ENCODE measurements around the gene INPP5A.
"Not testable (repeated sequence)": the region's sequence is repeated elsewhere in the genome, so short reads cannot be mapped to it uniquely, and the experiment has no call there.

INPP5A gene

GRCh38 chr10:132732518-132732917, 194.9 kb downstream of the INPP5A start:
- DNase-seq = no peak

GRCh38 chr10:132733926-132734325, 196.3 kb downstream of the INPP5A start:
- DNase-seq = no peak

GRCh38 chr10:132735341-132735775, 197.8 kb downstream of the INPP5A start:
- no peak for DNase-seq

GRCh38 chr10:132735923-132736391, 198.4 kb downstream of the INPP5A start:
- no peak for DNase-seq

GRCh38 chr10:132737390-132738048, 199.9 kb downstream of the INPP5A start:
- no peak for DNase-seq

GRCh38 chr10:132738454-132739224, 201.1 kb downstream of the INPP5A start:
- DNase-seq = no peak

- DNase-seq = no peak
Observed at GRCh38 chr10:132739225-132739613, 201.6 kb downstream of the INPP5A start.

GRCh38 chr10:132740588-132740987, 203.0 kb downstream of the INPP5A start:
- no peak for DNase-seq

- DNase-seq = no peak
Observed at GRCh38 chr10:132742167-132742836, 204.7 kb downstream of the INPP5A start.

- no peak for DNase-seq
Observed at GRCh38 chr10:132742837-132743194, 205.2 kb downstream of the INPP5A start.

- not testable (repeated sequence) for DNase-seq
Observed at GRCh38 chr10:132743196-132743924, 205.8 kb downstream of the INPP5A start.

- no peak for DNase-seq
Observed at GRCh38 chr10:132743925-132744490, 206.4 kb downstream of the INPP5A start.

GRCh38 chr10:132744839-132745238, 207.3 kb downstream of the INPP5A start:
- DNase-seq = no peak

GRCh38 chr10:132745511-132745910, 207.9 kb downstream of the INPP5A start:
- no peak for DNase-seq

GRCh38 chr10:132745971-132746370, 208.4 kb downstream of the INPP5A start:
- DNase-seq = no peak

- no peak for DNase-seq
Observed at GRCh38 chr10:132746386-132746785, 208.8 kb downstream of the INPP5A start.

- no peak for DNase-seq
Observed at GRCh38 chr10:132746801-132747625, 209.4 kb downstream of the INPP5A start.

- DNase-seq = no peak
Observed at GRCh38 chr10:132748135-132748534, 210.5 kb downstream of the INPP5A start.

- no peak for DNase-seq
Observed at GRCh38 chr10:132748545-132749370, 211.2 kb downstream of the INPP5A start.

GRCh38 chr10:132749371-132749795, 211.8 kb downstream of the INPP5A start:
- no peak for DNase-seq

GRCh38 chr10:132750936-132751335, 213.3 kb downstream of the INPP5A start:
- DNase-seq = no peak
